Middle frontal gyrus (tissue), 1 donor: Measurements from ENCODE around the gene PRRT1B.

Source experiments
- DNase-seq: peaks from one replicate; pipeline ENCODE4 v3.0.0-alpha.2; 2015; ENCODE audit warnings: low spot score; ENCODE audit errors: extremely low spot score

The PRRT1B gene

GRCh38 chr9:131594906-131595665, 49.8 kb downstream of the PRRT1B start:
- no peak for DNase-seq

DNA sequence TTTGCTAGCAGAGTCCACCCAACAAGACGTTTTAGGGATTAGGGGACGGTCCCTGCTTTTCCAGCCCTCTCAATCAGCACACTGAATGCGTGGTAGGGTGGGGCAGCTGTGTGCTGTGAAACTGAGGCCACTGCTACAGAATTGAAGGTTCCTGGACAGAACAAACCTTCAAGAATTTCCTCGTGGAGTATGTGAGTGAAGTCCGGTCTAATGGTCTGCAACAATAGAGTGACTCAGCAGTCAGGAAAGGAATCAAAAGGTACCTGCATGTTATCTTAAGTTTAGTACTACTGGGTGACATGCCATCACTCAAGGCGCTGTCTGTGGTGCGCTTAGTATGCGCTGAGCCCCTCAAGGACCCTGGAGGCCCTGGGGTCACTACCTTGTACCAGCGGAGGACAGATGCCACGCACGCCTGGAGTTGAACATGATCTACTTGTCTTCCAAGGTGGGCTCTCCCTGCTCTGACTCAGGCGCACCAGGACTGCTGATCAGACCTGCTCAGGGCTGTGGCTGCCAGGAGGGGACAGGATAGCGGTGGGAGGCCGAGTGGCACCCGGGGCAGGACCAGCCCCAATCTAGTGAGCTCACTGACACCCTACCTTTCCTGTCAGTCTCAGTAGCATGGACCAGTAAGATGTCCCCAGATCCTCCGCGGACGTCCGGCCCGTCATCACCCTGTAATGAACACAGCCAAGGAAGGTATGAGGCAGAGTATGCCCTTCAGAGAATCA, 50.5 kb downstream of the PRRT1B start:
- no peak for DNase-seq

DNA sequence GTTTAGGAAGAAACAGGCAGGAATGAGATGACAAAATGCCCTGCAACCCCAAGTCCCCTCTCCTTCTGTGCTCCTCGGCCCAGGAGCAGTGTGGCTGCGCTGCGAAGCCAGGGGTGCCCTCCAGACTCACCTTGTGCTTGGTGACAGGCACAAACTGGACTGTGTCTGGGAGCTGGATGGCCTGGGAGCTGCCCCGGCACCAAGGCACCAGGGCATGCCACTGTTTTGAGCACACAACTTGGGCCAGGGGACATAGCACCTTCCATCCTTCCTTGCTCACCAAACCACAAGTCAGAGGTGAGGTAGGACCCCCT, 51.1 kb downstream of the PRRT1B start:
- DNase-seq: no peak

DNA sequence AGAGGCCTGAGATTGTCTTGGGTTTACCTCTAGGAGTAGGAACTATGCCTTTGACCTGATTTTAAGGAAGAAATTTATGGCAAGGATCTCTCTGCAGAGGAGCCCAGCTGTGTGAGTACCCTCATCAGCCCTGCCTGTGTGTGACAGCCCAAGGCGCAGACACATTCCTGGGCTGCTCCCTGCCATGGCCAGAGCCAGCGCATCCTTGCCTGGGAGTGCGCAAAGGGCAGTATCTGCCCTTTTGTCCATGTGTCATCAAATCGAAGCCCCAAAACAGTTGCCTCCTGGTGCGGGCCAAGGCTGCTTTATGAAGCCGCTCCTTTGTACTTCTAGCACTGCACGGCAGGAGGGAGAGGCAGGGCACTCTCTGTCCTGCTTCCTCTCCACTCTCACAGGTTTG, 51.9 kb downstream of the PRRT1B start:
- DNase-seq: no peak

DNA sequence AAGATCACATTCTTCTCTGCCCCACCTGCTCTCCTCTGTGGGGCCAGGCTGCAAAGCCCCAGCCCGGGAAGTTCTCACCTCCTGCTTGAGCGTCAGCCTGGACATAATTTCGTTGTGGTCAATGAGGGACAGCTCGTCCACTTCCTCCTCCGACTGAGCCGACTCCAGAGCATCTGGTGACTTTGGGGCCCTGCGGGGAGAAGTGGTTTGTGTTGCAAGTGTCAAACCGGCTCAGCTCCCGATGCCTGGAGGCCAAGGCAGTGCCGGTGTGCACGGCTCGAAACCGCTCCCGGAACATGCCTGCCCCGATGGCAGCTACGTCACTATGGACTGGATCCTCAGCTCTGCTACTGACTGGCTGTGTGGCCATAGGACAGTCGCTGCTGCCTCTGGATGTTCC, 52.8 kb downstream of the PRRT1B start:
- DNase-seq: no peak

GRCh38 chr9:131601683-131602181, 56.4 kb downstream of the PRRT1B start:
- no peak for DNase-seq

DNA sequence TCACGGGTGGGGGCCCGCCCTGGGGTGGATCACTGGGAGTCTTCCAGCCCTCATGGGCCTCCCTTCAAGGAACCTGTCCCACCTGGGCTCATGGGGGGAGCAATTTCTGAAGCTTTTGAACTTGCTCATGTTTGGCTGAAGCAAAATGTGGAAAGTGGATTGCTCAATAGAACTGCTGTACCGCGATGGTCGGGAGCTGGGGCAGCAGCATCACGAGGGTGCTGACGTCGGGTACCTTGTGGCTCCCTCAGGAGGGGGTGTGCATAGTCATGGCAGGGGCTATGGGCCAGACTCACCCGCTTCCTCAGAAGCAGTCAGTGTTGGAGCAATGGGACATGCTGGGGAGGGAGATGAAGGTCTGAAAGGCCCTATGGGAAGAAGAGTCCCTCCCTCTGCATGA, 57.9 kb downstream of the PRRT1B start:
- no peak for DNase-seq

GRCh38 chr9:131603711-131604439, 58.6 kb downstream of the PRRT1B start:
- no peak for DNase-seq

GRCh38 chr9:131605770-131606590, 60.7 kb downstream of the PRRT1B start:
- no peak for DNase-seq

GRCh38 chr9:131606896-131607567, 61.7 kb downstream of the PRRT1B start:
- DNase-seq: no peak

DNA sequence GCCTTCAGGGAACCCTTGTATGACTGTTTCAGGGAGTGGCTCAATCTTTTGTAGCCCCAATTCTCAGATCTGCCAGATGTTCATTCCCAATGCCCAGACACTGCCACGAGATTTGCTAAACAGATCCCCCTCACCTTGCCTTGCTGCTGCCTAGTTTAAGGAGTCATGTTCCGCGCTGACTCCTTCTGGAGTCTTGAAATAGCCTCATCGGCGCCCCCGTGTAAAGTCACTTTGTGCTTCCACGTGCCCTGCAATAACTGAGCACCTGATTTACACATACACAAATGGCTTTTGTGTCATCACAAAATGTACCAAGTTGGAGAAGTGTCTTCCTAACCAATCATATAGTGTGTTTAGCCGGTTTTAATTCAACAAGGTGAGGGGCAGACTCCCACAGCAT, 62.3 kb downstream of the PRRT1B start:
- DNase-seq: no peak

GRCh38 chr9:131608493-131609037, 63.2 kb downstream of the PRRT1B start:
- DNase-seq: no peak
